GM18951 (cell line): ENCODE results near the gene NKX2-1.

ENCODE experiments used
- POLR2A ChIP-seq: IDR thresholded peaks from 4 replicates; pipeline ENCODE4 v1.6.1; 2011; ENCODE audit warnings: mild to moderate bottlenecking; ENCODE audit not compliant: insufficient read length, insufficient read depth; ENCODE audit errors: extremely low read depth
- in situ Hi-C: fragments of 300-500 bp; cut with MboI; formaldehyde crosslinking; loops from one replicate; pipeline ENCODE4 v1.12.0; 2022; ENCODE audit warnings: low sequenced_read_pairs, mixed read lengths, inconsistent platforms; ENCODE audit not compliant: unreplicated experiment

The NKX2-1 gene

GRCh38 chr14:36522972-36523715 is 3.1 kb upstream of the NKX2-1 start:
- in situ Hi-C loops, result loop anchor here (25.0 kb wide), 1 partner anchor 139 kb away; the partner anchor contains the start of gene PAX9
- TF ChIP-seq POLR2A, result no peak

- in situ Hi-C loops, result loop anchor here (25.0 kb wide), 1 partner anchor 140 kb away; the partner anchor contains the start of gene PAX9
- no peak for TF ChIP-seq POLR2A
Measured at GRCh38 chr14:36522347-36522971, 2.4 kb upstream of the NKX2-1 start.

DNA sequence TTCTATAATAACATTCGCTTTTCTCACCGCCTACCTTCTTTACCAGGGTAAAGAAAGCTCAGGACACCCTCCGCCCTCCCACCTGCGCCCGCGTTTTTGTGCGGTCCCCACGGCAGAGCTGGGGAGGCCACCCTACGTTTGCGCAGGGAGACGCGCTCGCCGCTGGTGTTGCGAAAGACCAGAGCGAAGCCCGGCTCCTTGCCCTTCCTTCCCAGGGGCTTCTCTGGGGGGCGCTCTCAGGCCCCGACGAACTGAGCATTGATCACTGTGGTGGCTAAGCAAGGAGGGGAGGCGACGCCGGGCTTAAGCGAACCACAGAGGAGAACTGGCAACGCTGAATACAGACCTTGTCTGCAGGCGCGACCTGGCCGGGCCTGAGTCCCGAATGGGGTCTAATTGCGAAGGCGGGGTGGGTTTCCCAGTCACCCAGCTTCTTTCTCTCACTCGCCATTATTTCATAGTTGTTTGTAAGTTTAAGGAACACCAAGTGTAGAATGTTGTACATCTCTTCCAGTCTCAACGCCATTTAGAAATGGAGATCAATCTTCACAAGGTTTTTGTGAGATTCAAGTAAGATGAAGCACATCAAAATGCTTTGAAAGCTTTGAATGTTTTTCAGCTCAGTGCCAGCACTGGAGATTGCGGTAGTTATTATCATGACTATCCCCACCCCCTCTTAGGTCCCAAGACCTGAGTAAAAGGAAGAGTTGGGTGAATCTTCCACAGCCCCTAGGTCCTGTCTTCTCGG is 1.7 kb upstream of the NKX2-1 start:
- in situ Hi-C loops, result loop anchor here (25.0 kb wide), 1 partner anchor 141 kb away; the partner anchor contains the start of gene PAX9
- TF ChIP-seq POLR2A, result no peak

DNA sequence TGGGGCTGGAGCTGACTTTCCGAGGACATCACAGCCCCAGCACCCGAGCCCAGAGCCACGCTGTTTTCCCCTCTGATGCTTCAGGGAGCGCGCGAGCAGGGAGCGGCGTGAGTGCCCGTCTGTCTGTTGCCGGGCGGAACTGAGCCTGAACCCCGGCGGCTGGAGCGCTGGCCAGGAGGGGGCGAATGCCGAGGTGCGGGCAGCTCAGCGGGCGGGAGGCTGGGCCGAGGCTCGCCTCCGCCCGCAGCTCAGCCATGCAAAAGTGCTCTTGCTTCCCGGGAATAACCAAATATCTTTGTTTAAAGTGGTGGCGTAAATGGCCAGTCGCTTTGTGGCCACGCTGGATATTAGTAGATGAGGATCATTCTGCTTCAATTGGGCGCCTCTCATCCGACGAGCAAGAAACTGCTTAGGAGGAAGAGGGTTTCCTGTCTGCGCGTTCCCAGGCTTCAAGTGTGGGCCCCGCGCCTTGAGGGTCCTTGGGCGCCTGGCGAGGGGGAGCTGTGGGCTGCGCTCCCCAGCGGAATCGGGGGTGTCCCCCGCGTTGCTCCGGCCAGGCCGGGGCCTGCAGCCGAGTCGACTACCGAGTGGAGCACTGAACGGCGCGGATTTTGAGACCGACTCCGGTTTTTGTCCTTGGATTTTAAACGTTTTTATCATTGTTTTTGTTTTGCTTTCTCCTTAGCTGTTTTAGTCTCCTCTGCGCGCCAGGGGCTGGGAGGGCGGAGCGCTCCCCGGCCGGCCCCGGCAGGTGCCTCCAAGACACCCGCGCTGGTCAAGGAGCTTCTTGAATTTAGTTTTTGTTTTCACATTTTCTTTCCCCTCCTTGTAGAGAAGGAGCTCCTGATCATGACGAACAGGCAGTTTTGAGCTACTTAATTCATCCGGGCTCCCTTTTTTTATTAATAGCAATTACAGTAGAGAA is 831 bp upstream of the NKX2-1 start:
- in situ Hi-C loops, result loop anchor here (25.0 kb wide), 1 partner anchor 141 kb away; the partner anchor contains the start of gene PAX9
- TF ChIP-seq POLR2A, result no peak

DNA sequence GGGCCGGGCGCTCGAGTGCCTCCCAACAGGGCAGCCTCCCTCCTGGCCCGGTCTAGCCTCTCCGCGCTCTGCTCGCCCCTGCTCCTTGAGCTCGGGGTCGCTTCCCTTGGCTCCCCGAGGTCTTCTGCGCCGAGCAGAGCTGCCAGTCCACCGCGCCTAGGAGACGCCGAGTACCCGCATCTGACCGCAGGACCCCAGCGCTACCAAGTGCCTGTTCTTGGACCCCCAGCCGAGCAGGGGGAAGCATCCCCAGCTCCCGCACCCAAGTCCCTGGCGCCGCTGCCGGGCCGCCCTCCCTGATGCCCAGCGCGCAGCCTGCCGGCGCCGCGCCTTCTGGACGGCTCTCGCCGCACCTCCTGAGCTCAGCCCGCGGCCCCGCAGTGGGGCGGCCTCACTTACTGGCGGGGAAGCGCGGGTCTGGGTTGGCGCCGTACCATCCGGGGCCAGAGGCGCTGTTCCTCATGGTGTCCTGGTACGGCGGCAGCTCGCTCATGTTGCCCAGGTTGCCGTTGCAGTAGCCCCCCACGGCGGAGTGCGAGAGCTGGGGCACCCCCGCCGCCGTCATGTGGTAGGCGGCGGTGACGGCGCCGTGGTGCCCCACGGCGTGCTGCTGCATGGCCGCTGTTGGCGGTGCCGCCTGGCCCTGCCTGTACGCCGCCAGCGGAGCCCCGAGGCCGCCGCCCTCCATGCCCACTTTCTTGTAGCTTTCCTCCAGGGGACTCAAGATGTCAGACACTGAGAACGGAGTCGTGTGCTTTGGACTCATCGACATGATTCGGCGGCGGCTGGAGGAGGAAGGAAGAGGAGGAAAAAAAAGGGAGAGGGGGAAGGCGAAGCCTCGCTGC is 1.2 kb downstream of the NKX2-1 start:
- no peak for TF ChIP-seq POLR2A
- in situ Hi-C loops, result loop anchor here (25.0 kb wide), 1 partner anchor 143 kb away; the partner anchor contains the start of gene PAX9

DNA sequence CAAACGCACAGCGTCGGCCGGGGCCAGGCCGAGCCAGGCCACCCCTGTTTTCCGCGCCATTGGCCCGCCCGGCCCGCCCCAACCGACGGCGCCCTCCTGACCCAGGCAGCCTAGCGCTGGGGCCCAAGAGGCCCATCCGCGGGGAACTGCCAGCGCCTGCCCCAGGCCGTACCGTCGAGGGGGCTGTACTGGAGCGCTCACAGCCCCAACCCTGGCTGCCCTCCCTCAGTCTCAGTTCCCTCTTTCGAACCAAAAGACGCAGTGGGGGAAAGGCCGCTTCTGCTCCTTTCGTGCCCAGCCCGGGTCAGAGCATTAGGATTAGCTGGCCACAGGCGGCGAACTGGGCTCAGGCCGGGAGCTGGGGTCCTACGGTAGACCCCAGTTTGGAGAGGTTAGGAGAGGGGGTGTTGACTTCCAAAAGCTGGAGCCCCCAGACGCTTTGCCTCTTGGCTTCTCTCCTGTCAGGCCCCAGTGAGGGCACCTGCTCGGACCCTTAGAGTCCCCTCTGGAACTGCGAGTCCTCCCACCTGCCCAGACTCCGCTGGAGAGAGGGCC is 1.9 kb downstream of the NKX2-1 start:
- no peak for TF ChIP-seq POLR2A
- in situ Hi-C loops, result loop anchor here (25.0 kb wide), 1 partner anchor 144 kb away; the partner anchor contains the start of gene PAX9

- TF ChIP-seq POLR2A, result no peak
- in situ Hi-C loops, result loop anchor here (25.0 kb wide), 1 partner anchor 145 kb away; the partner anchor contains the start of gene PAX9
Measured at GRCh38 chr14:36517242-36518030, 2.6 kb downstream of the NKX2-1 start.

- no peak for TF ChIP-seq POLR2A
- in situ Hi-C loops, result loop anchor here (25.0 kb wide), 1 partner anchor 146 kb away; the partner anchor contains the start of gene PAX9
Measured at GRCh38 chr14:36516719-36517241, 3.3 kb downstream of the NKX2-1 start.

DNA sequence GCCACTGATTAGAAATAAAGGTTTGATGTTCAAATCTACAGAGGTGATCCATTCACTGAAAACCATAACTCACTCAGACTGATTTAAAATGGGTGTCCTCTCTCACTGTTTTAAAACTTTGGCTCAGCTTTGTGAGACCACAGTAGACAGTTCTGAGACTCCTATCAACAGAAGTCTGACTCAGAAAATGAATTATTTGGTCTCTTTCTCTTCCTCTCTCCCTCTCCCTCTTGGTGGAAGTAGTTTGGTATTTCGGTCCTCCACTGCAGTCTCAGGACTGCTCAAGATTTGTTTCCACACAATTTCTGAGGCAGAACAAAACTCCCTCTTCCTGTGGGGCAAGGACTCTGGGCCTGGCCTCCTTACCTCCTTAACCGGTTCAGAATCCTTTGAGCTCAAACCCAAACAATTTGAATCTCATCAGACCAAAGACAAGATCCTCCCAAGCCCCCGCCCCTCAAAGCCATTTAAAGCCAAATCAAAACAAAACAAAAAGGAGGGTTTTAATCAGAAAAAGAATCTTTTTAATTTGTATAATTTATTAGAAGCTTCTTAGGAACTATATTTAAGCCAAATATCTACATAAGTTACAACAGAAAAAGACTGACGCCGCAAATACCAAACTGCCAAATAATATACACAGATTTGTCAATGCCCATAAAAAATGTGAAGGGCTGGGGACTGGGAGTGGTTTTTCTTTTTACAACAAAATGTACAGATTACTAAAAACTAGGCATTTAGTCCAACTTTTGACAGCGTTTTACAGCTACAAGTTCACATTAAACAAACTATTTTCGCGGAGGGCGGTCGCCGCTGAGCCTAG is 3.9 kb downstream of the NKX2-1 start:
- TF ChIP-seq POLR2A, result no peak
- in situ Hi-C loops, result loop anchor here (25.0 kb wide), 1 partner anchor 146 kb away; the partner anchor contains the start of gene PAX9
